OCI-LY3 (cell line): ENCODE results near the gene S100A7A.

ENCODE experiments used
- H2AFZ ChIP-seq: fragments of 200-600, 300-600 bp; shearing (Covaris generic); 2 replicates; pipeline ENCODE4 v1.6.0; 2014; ENCODE audit warnings: antibody characterized with exemption, low read depth, low read length
- H3K27ac ChIP-seq: fragments of 200-600, 300-600 bp; sonication (generic); 2 replicates; pipeline ENCODE4 v1.5.1; 2014; ENCODE audit warnings: mild to moderate bottlenecking, low read length, moderate library complexity, mixed read lengths
- H3K27me3 ChIP-seq: fragments of 200-600, 300-600 bp; sonication (generic); 2 replicates; pipeline ENCODE4 v1.6.1; 2014; ENCODE audit warnings: low read depth, low read length, mixed read lengths
- H3K36me3 ChIP-seq: fragments of 200-600, 300-600 bp; sonication (generic); replicated peaks from 2 replicates; pipeline ENCODE3; 2014; ENCODE audit warnings: low read depth, low read length, mixed read lengths
- H3K4me1 ChIP-seq: fragments of 300-600, 200-600 bp; sonication (generic); 2 replicates; pipeline ENCODE4 v1.6.1; 2014; ENCODE audit warnings: low read length, mixed read lengths
- H3K4me2 ChIP-seq: fragments of 200-600, 300-600 bp; sonication (generic); 2 replicates; pipeline ENCODE4 v1.6.1; 2014; ENCODE audit warnings: low read length, mixed read lengths
- H3K4me3 ChIP-seq: fragments of 300-600, 200-600 bp; sonication (generic); 2 replicates; pipeline ENCODE4 v1.5.1; 2014; ENCODE audit warnings: antibody characterized with exemption, mild to moderate bottlenecking, low read length, moderate library complexity
- H3K79me2 ChIP-seq: fragments of 300-600, 200-600 bp; shearing (Covaris generic); 2 replicates; pipeline ENCODE4 v1.6.1; 2014; ENCODE audit warnings: mild to moderate bottlenecking, low read length, mixed read lengths
- H3K9ac ChIP-seq: fragments of 300-600, 200-600 bp; shearing (Covaris generic); 2 replicates; pipeline ENCODE4 v1.6.0; 2014; ENCODE audit warnings: mild to moderate bottlenecking, low read length, moderate library complexity
- H3K9me3 ChIP-seq: fragments of 200-600, 300-600 bp; shearing (Covaris generic); 2 replicates; pipeline ENCODE4 v1.6.1; 2014; ENCODE audit warnings: low read length, mixed read lengths; ENCODE audit not compliant: insufficient read depth
- H4K20me1 ChIP-seq: fragments of 200-600, 300-600 bp; sonication (generic); 2 replicates; pipeline ENCODE4 v1.6.1; 2016; ENCODE audit warnings: low read length, mixed read lengths; ENCODE audit not compliant: insufficient read depth
- CTCF ChIP-seq: fragments of 200-600, 300-600 bp; sonication (generic); IDR thresholded peaks from 2 replicates; pipeline ENCODE4 v1.5.1; 2014; ENCODE audit warnings: antibody characterized with exemption, low read length, low read depth
- EZH2phosphoT487 ChIP-seq: fragments of 200-600 bp; shearing (Covaris generic); IDR thresholded peaks from 2 replicates; pipeline ENCODE4 v1.6.1; 2018; ENCODE audit warnings: antibody characterized with exemption, mixed run types, low read depth

Gene S100A7A

GRCh38 chr1:153394391-153394790 is 21.9 kb upstream of the S100A7A start:
- no peak for TF ChIP-seq EZH2phosphoT487
- no peak for TF ChIP-seq CTCF
- H3K36me3 ChIP-seq, result no peaks in the 10 kb centered on the region
- H3K9me3 ChIP-seq, result no peaks in the 10 kb centered on the region
- no peak overlapping the region for H2AFZ ChIP-seq
- H4K20me1 ChIP-seq, result no peaks in the 10 kb centered on the region
- no peak overlapping the region for H3K4me2 ChIP-seq
- no peak overlapping the region for H3K27ac ChIP-seq
- H3K4me1 ChIP-seq, result no peaks in the 10 kb centered on the region
- H3K79me2 ChIP-seq, result no peaks in the 10 kb centered on the region
- peaks cover 76% of the 10 kb centered on the region for H3K27me3 ChIP-seq
- H3K9ac ChIP-seq, result no peak overlapping the region
- H3K4me3 ChIP-seq, result no peak overlapping the region

GRCh38 chr1:153395136-153395685 is 21.1 kb upstream of the S100A7A start:
- no peak overlapping the region for H3K4me2 ChIP-seq

GRCh38 chr1:153395776-153396175 is 20.5 kb upstream of the S100A7A start:
- H3K9ac ChIP-seq, result no peak overlapping the region
- H2AFZ ChIP-seq, result no peak overlapping the region
- no peaks in the 10 kb centered on the region for H4K20me1 ChIP-seq
- peaks cover 76% of the 10 kb centered on the region for H3K27me3 ChIP-seq
- no peaks in the 10 kb centered on the region for H3K9me3 ChIP-seq
- no peak overlapping the region for H3K4me3 ChIP-seq
- no peaks in the 10 kb centered on the region for H3K79me2 ChIP-seq
- no peaks in the 10 kb centered on the region for H3K4me1 ChIP-seq
- H3K27ac ChIP-seq, result no peak overlapping the region
- TF ChIP-seq CTCF (no peak), EZH2phosphoT487 (no peak)
- H3K36me3 ChIP-seq, result no peaks in the 10 kb centered on the region
- H3K4me2 ChIP-seq, result no peak overlapping the region

More at GRCh38 chr1:153395136-153395685, 21.1 kb upstream of the S100A7A start:
- Histone ChIP-seq H3K27ac (no peak overlapping the region), H4K20me1 (no peaks in the 10 kb centered on the region), H3K9me3 (no peaks in the 10 kb centered on the region), H3K4me3 (no peak overlapping the region), H3K27me3 (peaks cover 76% of the 10 kb centered on the region), H3K79me2 (no peaks in the 10 kb centered on the region), H3K9ac (no peak overlapping the region), H2AFZ (no peak overlapping the region), H3K36me3 (no peaks in the 10 kb centered on the region), H3K4me1 (no peaks in the 10 kb centered on the region)
- TF ChIP-seq EZH2phosphoT487 (no peak), CTCF (no peak)

- Histone ChIP-seq H3K36me3 (no peaks in the 10 kb centered on the region), H3K4me3 (no peak overlapping the region), H3K9ac (no peak overlapping the region), H3K4me2 (no peak overlapping the region), H2AFZ (no peak overlapping the region), H4K20me1 (no peaks in the 10 kb centered on the region), H3K27ac (no peak overlapping the region), H3K27me3 (peaks cover 78% of the 10 kb centered on the region), H3K79me2 (no peaks in the 10 kb centered on the region), H3K9me3 (no peaks in the 10 kb centered on the region), H3K4me1 (no peaks in the 10 kb centered on the region)
- TF ChIP-seq CTCF, result no peak
- TF ChIP-seq EZH2phosphoT487, result no peak
These were observed 19.9 kb upstream of the S100A7A start for GRCh38 chr1:153396461-153396860.
